Spleen (tissue), 7 donors: Measurements from ENCODE around the gene MROH8.

Experiments
- CTCF ChIP-seq, 11 experiments: fragments of 200-600 bp in 7 of 11; fragments of 450-650 bp in 4 of 11; sonication (generic) in 4 of 11; IDR thresholded peaks in 8 of 11; conservative IDR thresholded peaks in 3 of 11; 1 replicate in 7 of 11; 2 replicates in 4 of 11; pipeline versions ENCODE4 v1.4.0 to v1.8.0; 2016 to 2021; ENCODE audit warnings: antibody characterized with exemption in 11 of 11, inconsistent platforms in 4 of 11, mild to moderate bottlenecking in 1 of 11
- POLR2AphosphoS5 ChIP-seq, 3 donors: sonication (generic); formaldehyde crosslinking; IDR thresholded peaks; one replicate each; pipeline ENCODE4 v1.5.1; 2017; ENCODE audit warnings: antibody characterized with exemption in 3 of 3
- donor health status: DM: no; HTN: no; CAD: no; lungs with moderate emphysema.
- donor health status: DM: no; HTN: no; CAD: no.
- donor health status: DM: no; HTN: no; CAD: no.

GRCh38 chr20:37192137-37192854, 12.9 kb upstream of the MROH8 start:
- TF ChIP-seq CTCF (IDR thresholded peaks at IDR 0.05 in 8 of 11, conservative IDR thresholded peaks at IDR 0.05 in 3 of 11) (peak in 10 of 11 experiments; percentile 50 to 93 (median 86)), POLR2AphosphoS5 (IDR thresholded peaks at IDR 0.05) (peak in 2 of 3 donors; percentile 30 to 54)
